Breast epithelium (tissue), 3 donors: ENCODE measurements around the gene ATG16L1.

Experiments used
- CTCF ChIP-seq, 3 donors: fragments of 450-650 bp; IDR thresholded peaks; one replicate each; pipeline ENCODE4 v1.5.1; 2016 to 2017; ENCODE audit warnings: antibody characterized with exemption in 3 of 3, mild to moderate bottlenecking in 3 of 3, moderate library complexity in 3 of 3
- POLR2AphosphoS5 ChIP-seq, 3 donors: sonication (generic); formaldehyde crosslinking; IDR thresholded peaks; one replicate each; pipeline ENCODE4 v1.6.1; 2017; ENCODE audit warnings: antibody characterized with exemption in 3 of 3

- TF ChIP-seq CTCF (IDR thresholded peaks at IDR 0.05) (no peak), POLR2AphosphoS5 (IDR thresholded peaks at IDR 0.05) (no peak)
These were observed 72.4 kb downstream of the ATG16L1 start for GRCh38 chr2:233323851-233324250.
